Bronchial epithelial cell (primary cell): Measurements from ENCODE around the gene ANKK1. TPM values are rescaled to one million over a fixed set of nuclear protein-coding genes. Genes with fewer than 3 reads are reported as not detected.

Experiments
- DNase-seq: peaks from one replicate; pipeline ENCODE4 v3.0.0-alpha.2; 2010; ENCODE audit warnings: low read depth
- FAIRE-seq: peaks from 2 replicates; lab custom pipeline; 2011; peaks lifted over from hg19 to GRCh38; lab: Jason Lieb, UNC
- H3K27me3 ChIP-seq: 2 replicates; pipeline ENCODE4 v1.5.1; 2011; ENCODE audit warnings: low read length; ENCODE audit not compliant: control insufficient read depth, insufficient read depth
- H3K36me3 ChIP-seq: 2 replicates; pipeline ENCODE4 v1.5.1; 2011; ENCODE audit warnings: low read length; ENCODE audit not compliant: control insufficient read depth, insufficient read depth
- H3K4me3 ChIP-seq: 2 replicates; pipeline ENCODE4 v1.5.1; 2011; ENCODE audit warnings: mild to moderate bottlenecking, low read depth, low read length, control low read depth
- CTCF ChIP-seq: IDR thresholded peaks from 2 replicates; pipeline ENCODE4 v1.5.1; 2011; ENCODE audit warnings: mild to moderate bottlenecking, moderate library complexity, low read length, control low read depth, inconsistent platforms; ENCODE audit not compliant: insufficient read depth, severe bottlenecking
- total RNA-seq: library from RNA; depleted of rRNA; stranded (reverse); fragments of >200 nt; gene quantifications from 2 replicates; pipeline ENCODE4 v1.2.1, GENCODE V29; 2014

The ANKK1 gene
- total RNA-seq, 1 donor from 2014 or later, result 0.26 TPM

GRCh38 chr11:113419454-113420003 lies 31.9 kb downstream of the ANKK1 start:
- no peak for DNase-seq
- FAIRE-seq, result no peak
- Histone ChIP-seq H3K27me3 (peaks cover 2% of the 10 kb centered on the region), H3K36me3 (no peaks in the 10 kb centered on the region), H3K4me3 (no peak overlapping the region)
- no peak for TF ChIP-seq CTCF

- no peak for FAIRE-seq
- H3K27me3 ChIP-seq, result no peaks in the 10 kb centered on the region
- no peak for DNase-seq
- no peaks in the 10 kb centered on the region for H3K36me3 ChIP-seq
- no peak for TF ChIP-seq CTCF
- H3K4me3 ChIP-seq, result no peak overlapping the region
Observed at GRCh38 chr11:113420808-113421207, 33.2 kb downstream of the ANKK1 start.

GRCh38 chr11:113426686-113427085 lies 39.1 kb downstream of the ANKK1 start:
- no peak for FAIRE-seq
- no peak for TF ChIP-seq CTCF
- Histone ChIP-seq H3K4me3 (no peak overlapping the region), H3K27me3 (no peaks in the 10 kb centered on the region), H3K36me3 (no peaks in the 10 kb centered on the region)
- DNase-seq, result no peak

GRCh38 chr11:113431746-113432145 lies 44.2 kb downstream of the ANKK1 start:
- DNase-seq (no peak), FAIRE-seq (no peak)
- no peak for TF ChIP-seq CTCF
- Histone ChIP-seq H3K36me3 (no peaks in the 10 kb centered on the region), H3K4me3 (no peak overlapping the region), H3K27me3 (no peaks in the 10 kb centered on the region)

GRCh38 chr11:113435190-113435968 lies 47.8 kb downstream of the ANKK1 start:
- DNase-seq (no peak), FAIRE-seq (no peak)
- H3K27me3 ChIP-seq, result no peaks in the 10 kb centered on the region
- no peak for TF ChIP-seq CTCF
- H3K36me3 ChIP-seq, result no peaks in the 10 kb centered on the region
- H3K4me3 ChIP-seq, result no peak overlapping the region
